Esophagus squamous epithelium (tissue), 4 donors: ENCODE results near the gene UGT1A5.

Experiments
- POLR2A ChIP-seq, 4 donors: fragments of 450-650 bp; IDR thresholded peaks; one replicate each; pipeline ENCODE4 v1.6.1; 2017; ENCODE audit warnings: antibody characterized with exemption in 4 of 4, mild to moderate bottlenecking in 4 of 4, moderate library complexity in 3 of 4
- TF ChIP-seq, protein P1 (sequence below), 6 experiments: fragments of 450-650 bp in 4 of 6; fragments of 200-600 bp in 2 of 6; sonication (generic) in 2 of 6; IDR thresholded peaks; one replicate each; pipeline ENCODE4 v1.5.1; 2016 to 2019; ENCODE audit warnings: antibody characterized with exemption in 6 of 6, mild to moderate bottlenecking in 4 of 6, moderate library complexity in 4 of 6

DNA sequence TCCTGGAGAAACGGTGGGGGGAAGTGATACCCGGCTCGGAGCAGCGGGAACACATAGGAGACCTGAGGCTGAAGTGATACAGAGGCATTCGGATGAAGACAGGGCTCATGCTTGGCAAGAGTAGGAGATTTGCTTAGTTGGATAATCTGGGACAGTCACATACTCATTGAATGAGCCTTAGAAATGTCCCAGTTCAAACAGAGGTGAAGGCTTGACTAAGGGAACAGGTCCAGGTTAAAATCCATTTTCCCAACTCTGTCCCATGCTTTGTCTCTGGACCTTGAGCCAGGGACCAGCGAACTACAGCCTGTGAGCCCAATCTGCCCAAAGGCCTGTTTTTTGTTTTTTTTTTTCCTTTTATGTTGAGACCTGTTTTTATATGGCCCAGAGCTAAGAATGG lies 18.7 kb upstream of the UGT1A5 start:
- TF ChIP-seq, protein P1, sequence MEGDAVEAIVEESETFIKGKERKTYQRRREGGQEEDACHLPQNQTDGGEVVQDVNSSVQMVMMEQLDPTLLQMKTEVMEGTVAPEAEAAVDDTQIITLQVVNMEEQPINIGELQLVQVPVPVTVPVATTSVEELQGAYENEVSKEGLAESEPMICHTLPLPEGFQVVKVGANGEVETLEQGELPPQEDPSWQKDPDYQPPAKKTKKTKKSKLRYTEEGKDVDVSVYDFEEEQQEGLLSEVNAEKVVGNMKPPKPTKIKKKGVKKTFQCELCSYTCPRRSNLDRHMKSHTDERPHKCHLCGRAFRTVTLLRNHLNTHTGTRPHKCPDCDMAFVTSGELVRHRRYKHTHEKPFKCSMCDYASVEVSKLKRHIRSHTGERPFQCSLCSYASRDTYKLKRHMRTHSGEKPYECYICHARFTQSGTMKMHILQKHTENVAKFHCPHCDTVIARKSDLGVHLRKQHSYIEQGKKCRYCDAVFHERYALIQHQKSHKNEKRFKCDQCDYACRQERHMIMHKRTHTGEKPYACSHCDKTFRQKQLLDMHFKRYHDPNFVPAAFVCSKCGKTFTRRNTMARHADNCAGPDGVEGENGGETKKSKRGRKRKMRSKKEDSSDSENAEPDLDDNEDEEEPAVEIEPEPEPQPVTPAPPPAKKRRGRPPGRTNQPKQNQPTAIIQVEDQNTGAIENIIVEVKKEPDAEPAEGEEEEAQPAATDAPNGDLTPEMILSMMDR (IDR thresholded peaks at IDR 0.05), result no peak
- no peak for TF ChIP-seq POLR2A (IDR thresholded peaks at IDR 0.05)
